Measurements from ENCODE around the gene KIAA1328.
"Not testable (repeated sequence)": the region's sequence is repeated elsewhere in the genome, so short reads cannot be mapped to it uniquely, and the experiment has no call there.

The KIAA1328 gene

GRCh38 chr18:36828630-36829361 lies at the start of gene KIAA1328, which contains the start of gene TPGS2:
TSS of gene KIAA1328 (plus strand) at chr18:36829127. CDS start at chr18:36829139, 12 bp downstream.
TSS of gene TPGS2 (minus strand) at chr18:36829002. CDS start at chr18:36828767, 235 bp downstream.
- peak; percentile 52 for DNase-seq (ENCODE audit: low read depth)

- no peak for DNase-seq (ENCODE audit: low read depth)
Observed at GRCh38 chr18:36780748-36781147, 48.2 kb upstream of the KIAA1328 start.

- DNase-seq (ENCODE audit: low read depth) = no peak
Observed at GRCh38 chr18:36782710-36783109, 46.2 kb upstream of the KIAA1328 start.

- DNase-seq (ENCODE audit: low read depth) = no peak
Observed at GRCh38 chr18:36783792-36784191, 45.1 kb upstream of the KIAA1328 start.

GRCh38 chr18:36786686-36787085 lies 42.2 kb upstream of the KIAA1328 start:
- DNase-seq (ENCODE audit: low read depth) = no peak

- no peak for DNase-seq (ENCODE audit: low read depth)
Observed at GRCh38 chr18:36792634-36793283, 36.2 kb upstream of the KIAA1328 start.

- DNase-seq (ENCODE audit: low read depth) = peak; percentile 30
Observed at GRCh38 chr18:36798738-36799473, 30.0 kb upstream of the KIAA1328 start.

- no peak for DNase-seq (ENCODE audit: low read depth)
Observed at GRCh38 chr18:36805105-36805504, 23.8 kb upstream of the KIAA1328 start.

- DNase-seq (ENCODE audit: low read depth) = no peak
Observed at GRCh38 chr18:36808681-36809080, 20.2 kb upstream of the KIAA1328 start.

- peak; percentile 62 for DNase-seq (ENCODE audit: low read depth)
Observed at GRCh38 chr18:36809590-36810381, 19.1 kb upstream of the KIAA1328 start.

GRCh38 chr18:36811430-36811829 lies 17.5 kb upstream of the KIAA1328 start:
- no peak for DNase-seq (ENCODE audit: low read depth)

- no peak for DNase-seq (ENCODE audit: low read depth)
Observed at GRCh38 chr18:36811955-36812354, 17.0 kb upstream of the KIAA1328 start.

- DNase-seq (ENCODE audit: low read depth) = no peak
Observed at GRCh38 chr18:36812678-36813077, 16.2 kb upstream of the KIAA1328 start.

GRCh38 chr18:36813101-36813775 lies 15.7 kb upstream of the KIAA1328 start:
- DNase-seq (ENCODE audit: low read depth) = no peak

- no peak for DNase-seq (ENCODE audit: low read depth)
Observed at GRCh38 chr18:36813824-36814223, 15.1 kb upstream of the KIAA1328 start.

- no peak for DNase-seq (ENCODE audit: low read depth)
Observed at GRCh38 chr18:36814994-36815393, 13.9 kb upstream of the KIAA1328 start.

- DNase-seq (ENCODE audit: low read depth) = not testable (repeated sequence)
Observed at GRCh38 chr18:36816096-36816495, 12.8 kb upstream of the KIAA1328 start.

GRCh38 chr18:36817039-36817438 lies 11.9 kb upstream of the KIAA1328 start:
- no peak for DNase-seq (ENCODE audit: low read depth)

GRCh38 chr18:36818652-36819051 lies 10.3 kb upstream of the KIAA1328 start:
- DNase-seq (ENCODE audit: low read depth) = no peak

- DNase-seq (ENCODE audit: low read depth) = no peak
Observed at GRCh38 chr18:36819621-36820020, 9.3 kb upstream of the KIAA1328 start.

- DNase-seq (ENCODE audit: low read depth) = no peak
Observed at GRCh38 chr18:36821681-36822080, 7.2 kb upstream of the KIAA1328 start.

Measured in CMK (cell line).